HepG2 (cell line): ENCODE data around the gene CPZ. TPM values are rescaled to one million over a fixed set of nuclear protein-coding genes. Genes with fewer than 3 reads are reported as not detected.

Source experiments
- ATAC-seq: fragments of 200-7000 bp; cut with Tn5 transposase; 3 replicates; pipeline ENCODE4 v1.9.1; 2020; ENCODE audit warnings: mild to moderate bottlenecking, moderate library complexity
- BruUV-seq: library from RNA; stranded (reverse); fragments of 400-500 nt; replicated peaks from 2 replicates; lab custom pipeline; 2021; lab: Mats Ljungman, UMichigan
- CTCF ChIA-PET: fragments of 300-600 bp; formaldehyde crosslinking; extraction: SDS; loops from one replicate; lab custom pipeline; 2021; ENCODE audit warnings: low total read pairs, inconsistent platforms, low intra/inter-chr PET ratio; lab: Yijun Ruan, JAX
- POLR2A ChIA-PET: fragments of 350-600 bp; sonication (Branson Sonifier 250); formaldehyde crosslinking; loops from one replicate; lab custom pipeline; 2020; ENCODE audit warnings: antibody characterized with exemption, inconsistent platforms; lab: Yijun Ruan, JAX
- DNase-seq: peaks from one replicate; pipeline ENCODE4 v3.0.0-alpha.2; 2015; ENCODE audit warnings: low spot score
- FAIRE-seq: peaks from 3 replicates; lab custom pipeline; 2011; peaks lifted over from hg19 to GRCh38; lab: Jason Lieb, UNC
- H2AFZ ChIP-seq: one replicate; pipeline ENCODE4 v1.6.1; 2011; ENCODE audit warnings: low read length, inconsistent platforms
- H3K27ac ChIP-seq: fragments of 300-600 bp; 3 replicates; pipeline ENCODE4 v1.8.0; 2011; ENCODE audit warnings: mixed run types, mild to moderate bottlenecking, mixed read lengths, low read length, inconsistent platforms; ENCODE audit not compliant: insufficient read depth; ENCODE audit errors: extremely low read length
- H3K27me3 ChIP-seq, 2 experiments: fragments of 200-600 bp in 1 of 2; 2 replicates in 1 of 2; 3 replicates in 1 of 2; pipeline versions ENCODE4 v1.6.0 to v1.8.0; 2011; ENCODE audit warnings: low read length in 2 of 2, mild to moderate bottlenecking in 2 of 2, moderate library complexity in 2 of 2, inconsistent platforms in 1 of 2; ENCODE audit not compliant: insufficient read depth in 2 of 2, control insufficient read depth in 1 of 2
- H3K36me3 ChIP-seq, 2 experiments: fragments of 200-600 bp in 1 of 2; replicated peaks in 1 of 2; 2 replicates in 1 of 2; 3 replicates in 1 of 2; pipeline versions ENCODE4 v1.5.1 to v1.8.0; 2011; ENCODE audit warnings: low read length in 2 of 2, inconsistent platforms in 1 of 2; ENCODE audit not compliant: insufficient read depth in 2 of 2, control insufficient read depth in 1 of 2
- H3K4me1 ChIP-seq: 2 replicates; pipeline ENCODE4 v1.5.1; 2012; ENCODE audit warnings: low read length, inconsistent platforms; ENCODE audit not compliant: insufficient read depth
- H3K4me2 ChIP-seq: 2 replicates; pipeline ENCODE4 v1.6.0; 2011; ENCODE audit warnings: low read depth, low read length, inconsistent platforms
- H3K4me3 ChIP-seq, 3 experiments: fragments of 200-600 bp in 1 of 3; sonication (generic), shearing (Covaris generic) in 1 of 3; replicated peaks in 1 of 3; 2 replicates each; pipeline ENCODE4 v1.5.1; 2011 to 2016; ENCODE audit warnings: low read length in 3 of 3, inconsistent platforms in 2 of 3, low read depth in 2 of 3, mild to moderate bottlenecking in 2 of 3, control low read depth in 1 of 3, mixed read lengths in 1 of 3; ENCODE audit not compliant: insufficient read depth in 1 of 3
- H3K79me2 ChIP-seq: one replicate; pipeline ENCODE4 v1.6.1; 2011; ENCODE audit warnings: low read length, inconsistent platforms; ENCODE audit not compliant: insufficient read depth
- H3K9ac ChIP-seq: 2 replicates; pipeline ENCODE4 v1.6.0; 2011; ENCODE audit warnings: mild to moderate bottlenecking, low read depth, low read length, inconsistent platforms; ENCODE audit not compliant: insufficient read depth
- H3K9me3 ChIP-seq: 2 replicates; pipeline ENCODE4 v1.5.1; 2012; ENCODE audit warnings: mild to moderate bottlenecking, low read length
- H4K20me1 ChIP-seq: 2 replicates; pipeline ENCODE4 v1.6.0; 2011; ENCODE audit warnings: inconsistent platforms, mild to moderate bottlenecking, low read length, moderate library complexity; ENCODE audit not compliant: insufficient read depth
- CHCHD3 ChIP-seq: sonication (generic); formaldehyde crosslinking; IDR thresholded peaks from 2 replicates; pipeline ENCODE4 v1.8.0; 2022; ENCODE audit warnings: mild to moderate bottlenecking, missing genetic modification reagents, moderate library complexity
- RERE ChIP-seq: IDR thresholded peaks from 2 replicates; pipeline ENCODE4 v1.6.1; 2016; ENCODE audit warnings: low read depth, missing genetic modification reagents, missing compliant biosample characterization
- ZBTB46 ChIP-seq: sonication (generic); formaldehyde crosslinking; IDR thresholded peaks from 2 replicates; pipeline ENCODE4 v1.4.0; 2020; ENCODE audit warnings: mild to moderate bottlenecking, missing genetic modification reagents, borderline replicate concordance
- ZFP41 ChIP-seq: sonication (generic); formaldehyde crosslinking; IDR thresholded peaks from 2 replicates; pipeline ENCODE4 v1.4.0; 2020; ENCODE audit warnings: mild to moderate bottlenecking, missing genetic modification reagents, borderline replicate concordance
- ZNF567 ChIP-seq: sonication (generic); formaldehyde crosslinking; IDR thresholded peaks from 2 replicates; pipeline ENCODE4 v1.8.1; 2023; ENCODE audit warnings: mild to moderate bottlenecking, missing genetic modification reagents, borderline replicate concordance
- ZNF572 ChIP-seq: sonication (generic); formaldehyde crosslinking; IDR thresholded peaks from 2 replicates; pipeline ENCODE4 v1.5.1; 2020; ENCODE audit warnings: mild to moderate bottlenecking, missing genetic modification reagents
- ZNF589 ChIP-seq: sonication (generic); formaldehyde crosslinking; conservative IDR thresholded peaks from 2 replicates; pipeline ENCODE4 v1.8.0; 2022; ENCODE audit warnings: mild to moderate bottlenecking, moderate library complexity, missing genetic modification reagents
- ZNF772 ChIP-seq: sonication (generic); formaldehyde crosslinking; IDR thresholded peaks from 2 replicates; pipeline ENCODE4 v1.5.0; 2020; ENCODE audit warnings: mild to moderate bottlenecking, missing genetic modification reagents
- ZSCAN22 ChIP-seq: sonication (generic); formaldehyde crosslinking; IDR thresholded peaks from 2 replicates; pipeline ENCODE4 v1.4.0; 2020; ENCODE audit warnings: mild to moderate bottlenecking, missing genetic modification reagents
- WGBS: methylation state at CpG from one replicate; pipeline ENCODE4 v1.1.6; 2017; ENCODE audit warnings: low lambda C conversion rate; 5-methylcytosine and 5-hydroxymethylcytosine counted together
- in situ Hi-C: cut with HindIII; loops from 2 replicates; pipeline ENCODE4 v1.10.0; 2017; ENCODE audit warnings: low pct_unique_long_range_greater_than_20kb; ENCODE audit not compliant: extremely low pct_ligation_motif_present
- intact Hi-C: fragments of 100-400 bp; cut with micrococcal nuclease; formaldehyde crosslinking; loops from one replicate; pipeline ENCODE4 v1.10.0; 2022; ENCODE audit not compliant: unreplicated experiment
- polyA plus RNA-seq, 8 experiments: library from polyadenylated mRNA; depleted of rRNA in 3 of 8; stranded (reverse) in 7 of 8; unstranded in 1 of 8; fragments of >200 nt; fragmentation: Illumina TruSeq in 4 of 8; extraction: Trizol in 4 of 8; gene quantifications; 2 replicates each; pipeline versions ENCODE4 v1.2.1 to v1.2.3, GENCODE V29; 2011 to 2016; ENCODE audit warnings: low read depth in 4 of 8, missing spikeins in 1 of 8, mixed read lengths in 1 of 8; ENCODE audit not compliant: insufficient read depth in 1 of 8
- total RNA-seq, 5 experiments: library from RNA; depleted of rRNA; stranded (reverse); fragments of >200 nt; fragmentation: Illumina TruSeq; extraction: Trizol; gene quantifications; 2 replicates each; pipeline ENCODE4 v1.2.3, GENCODE V29; 2016; ENCODE audit warnings: low read depth in 1 of 5
- TF ChIP-seq, protein P1 (sequence below): sonication (generic); formaldehyde crosslinking; IDR thresholded peaks from 2 replicates; pipeline ENCODE4 v1.5.0; 2020; ENCODE audit warnings: mild to moderate bottlenecking, missing genetic modification reagents

The CPZ gene
- total and polyA plus RNA-seq, 2 of the 13 experiments (the other 11 are each of a cell fraction or from before 2014, with no cell fraction given): 0.58 to 0.61 TPM

GRCh38 chr4:8601086-8601485 lies 8.5 kb downstream of the CPZ start (continued):
- TF ChIP-seq RERE (CRISPR knock-in tag): no peak

DNA sequence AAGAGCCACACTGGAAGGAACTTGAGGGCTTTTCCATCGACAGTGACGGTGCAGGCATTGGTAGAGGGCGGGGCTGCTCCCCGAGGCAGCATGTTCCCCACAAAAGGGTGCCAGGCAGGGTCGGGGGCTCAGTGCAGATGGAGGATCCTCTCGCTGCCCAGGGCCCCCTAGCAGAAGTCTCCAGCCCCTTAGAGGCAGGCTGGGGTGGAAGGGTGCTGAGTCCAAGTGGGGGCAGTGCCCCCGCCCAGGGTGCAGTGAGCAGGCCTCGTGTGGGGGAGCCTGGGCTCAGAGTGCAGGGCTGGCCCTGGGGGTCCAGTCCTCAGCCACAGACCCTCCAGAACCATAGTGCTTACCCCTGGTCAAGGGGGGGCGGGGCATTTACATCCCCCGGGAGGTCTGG lies 9.0 kb downstream of the CPZ start:
- CTCF ChIA-PET: no interaction called here
- Histone ChIP-seq H3K27me3 (peaks cover 6 to 39% of the 10 kb centered on the region in 2 experiments; a peak in 4 of 5 replicates), H2AFZ (no peak overlapping the region), H3K9me3 (no peaks in the 10 kb centered on the region), H3K36me3 (no peaks in the 10 kb centered on the region), H4K20me1 (peaks cover 6% of the 10 kb centered on the region; the same call in 1 of the 2 replicates), H3K4me2 (no peak overlapping the region), H3K79me2 (no peaks in the 10 kb centered on the region), H3K4me1 (no peaks in the 10 kb centered on the region), H3K4me3 (no peak overlapping the region), H3K9ac (no peak overlapping the region), H3K27ac (no peak overlapping the region)
- no peak for FAIRE-seq
- POLR2A ChIA-PET: no interaction called here
- ATAC-seq: no peak
- BruUV-seq: no TSS peak
- no peak for DNase-seq
- TF ChIP-seq ZFP41 (CRISPR knock-in tag) (no peak), ZSCAN22 (no peak), ZNF589 (CRISPR knock-in tag) (no peak), ZNF572 (CRISPR knock-in tag) (no peak), ZNF772 (CRISPR knock-in tag) (no peak), ZNF567 (CRISPR knock-in tag) (no peak), ZBTB46 (CRISPR knock-in tag) (no peak), CHCHD3 (CRISPR knock-in tag) (no peak)
- TF ChIP-seq, protein P1, sequence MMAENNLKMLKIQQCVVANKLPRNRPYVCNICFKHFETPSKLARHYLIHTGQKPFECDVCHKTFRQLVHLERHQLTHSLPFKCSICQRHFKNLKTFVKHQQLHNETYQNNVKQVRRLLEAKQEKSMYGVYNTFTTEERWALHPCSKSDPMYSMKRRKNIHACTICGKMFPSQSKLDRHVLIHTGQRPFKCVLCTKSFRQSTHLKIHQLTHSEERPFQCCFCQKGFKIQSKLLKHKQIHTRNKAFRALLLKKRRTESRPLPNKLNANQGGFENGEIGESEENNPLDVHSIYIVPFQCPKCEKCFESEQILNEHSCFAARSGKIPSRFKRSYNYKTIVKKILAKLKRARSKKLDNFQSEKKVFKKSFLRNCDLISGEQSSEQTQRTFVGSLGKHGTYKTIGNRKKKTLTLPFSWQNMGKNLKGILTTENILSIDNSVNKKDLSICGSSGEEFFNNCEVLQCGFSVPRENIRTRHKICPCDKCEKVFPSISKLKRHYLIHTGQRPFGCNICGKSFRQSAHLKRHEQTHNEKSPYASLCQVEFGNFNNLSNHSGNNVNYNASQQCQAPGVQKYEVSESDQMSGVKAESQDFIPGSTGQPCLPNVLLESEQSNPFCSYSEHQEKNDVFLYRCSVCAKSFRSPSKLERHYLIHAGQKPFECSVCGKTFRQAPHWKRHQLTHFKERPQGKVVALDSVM: no peak
- WGBS: 0% methylated on average over 1 of the region's 10 CpGs
- in situ Hi-C loops: no loop called here
- intact Hi-C loops: no loop called here
